Ishikawa (cell line): Measurements from ENCODE around the gene ZNF446.

Experiments
- CEBPB ChIP-seq: IDR thresholded peaks from 2 replicates; pipeline ENCODE4 v1.6.1; 2012
- CREB1 ChIP-seq: IDR thresholded peaks from 2 replicates; pipeline ENCODE4 v1.6.1; 2012; ENCODE audit warnings: low read depth
- EGR1 ChIP-seq: IDR thresholded peaks from 2 replicates; pipeline ENCODE4 v1.6.1; 2012
- EP300 ChIP-seq: IDR thresholded peaks from 2 replicates; pipeline ENCODE4 v1.6.1; 2012; ENCODE audit warnings: borderline replicate concordance
- FOXM1 ChIP-seq: IDR thresholded peaks from 2 replicates; pipeline ENCODE4 v1.6.1; 2012; ENCODE audit warnings: low read depth, borderline replicate concordance
- NFIC ChIP-seq: IDR thresholded peaks from 2 replicates; pipeline ENCODE4 v1.6.1; 2012
- RAD21 ChIP-seq: IDR thresholded peaks from 2 replicates; pipeline ENCODE4 v1.6.1; 2012; ENCODE audit warnings: low read depth
- REST ChIP-seq: IDR thresholded peaks from 2 replicates; pipeline ENCODE4 v1.6.1; 2012; ENCODE audit warnings: low read depth, mild to moderate bottlenecking
- TAF1 ChIP-seq: IDR thresholded peaks from 2 replicates; pipeline ENCODE4 v1.6.1; 2012; ENCODE audit warnings: low read depth, mild to moderate bottlenecking
- TCF12 ChIP-seq: IDR thresholded peaks from 2 replicates; pipeline ENCODE4 v1.6.1; 2012; ENCODE audit warnings: low read depth
- TEAD4 ChIP-seq: IDR thresholded peaks from 2 replicates; pipeline ENCODE4 v1.6.1; 2012
- USF1 ChIP-seq: IDR thresholded peaks from 2 replicates; pipeline ENCODE4 v1.6.1; 2012
- YY1 ChIP-seq: IDR thresholded peaks from 2 replicates; pipeline ENCODE4 v1.6.1; 2012; ENCODE audit warnings: low read depth
- ZBTB7A ChIP-seq: IDR thresholded peaks from 2 replicates; pipeline ENCODE4 v1.6.1; 2012; ENCODE audit warnings: low read depth
- TF ChIP-seq, protein P1 (sequence below): IDR thresholded peaks from 2 replicates; pipeline ENCODE4 v1.6.1; 2012

ZNF446 gene

DNA sequence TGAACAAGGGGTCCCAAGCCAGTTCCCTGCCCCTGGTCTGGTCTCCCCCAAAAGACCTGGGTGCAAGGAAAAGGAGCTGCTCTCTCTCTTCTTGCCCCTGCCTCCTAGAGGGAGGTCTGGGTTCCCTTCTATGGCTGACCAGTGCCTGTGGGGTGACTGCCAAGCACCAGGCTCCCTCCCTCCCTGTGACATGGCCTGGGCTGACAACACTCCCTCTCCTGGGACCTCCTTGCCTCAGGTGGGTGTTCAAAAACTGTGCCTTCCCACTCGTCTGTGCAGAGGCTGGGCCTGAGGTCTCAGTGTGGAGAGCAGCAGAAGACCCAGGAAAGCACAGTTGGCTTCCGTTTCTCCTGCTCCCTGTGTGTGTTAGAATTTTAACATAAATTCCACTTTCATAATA is 4.7 kb downstream of the ZNF446 start:
- no peak for TF ChIP-seq NFIC

DNA sequence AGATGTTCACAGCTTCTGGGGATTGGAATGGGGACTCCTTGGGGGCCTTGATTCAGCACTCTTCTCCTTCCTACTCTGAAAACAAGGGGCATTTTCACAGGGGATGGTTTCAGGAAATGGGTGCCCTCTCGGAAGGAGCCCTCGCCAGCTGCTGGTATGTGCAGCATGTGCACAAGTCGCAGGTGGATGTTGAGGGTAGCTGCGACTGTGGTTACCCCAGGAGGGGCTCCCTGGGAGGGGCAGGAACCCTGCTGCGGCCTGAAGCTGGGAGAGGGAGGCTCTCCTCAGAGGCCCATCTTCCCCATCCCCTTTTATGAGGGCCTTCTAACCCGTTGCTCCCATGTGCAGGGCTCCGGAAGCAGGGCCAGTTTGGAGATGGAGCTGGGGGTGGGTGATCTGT is 6.2 kb downstream of the ZNF446 start:
- TF ChIP-seq CREB1 (no peak), TAF1 (no peak), EGR1 (no peak), TEAD4 (no peak), RAD21 (no peak), CEBPB (no peak)

GRCh38 chr19:58483776-58484175 is 7.6 kb downstream of the ZNF446 start:
- no peak for TF ChIP-seq CEBPB
- TF ChIP-seq RAD21, result no peak
- TF ChIP-seq NFIC, result no peak
- TF ChIP-seq FOXM1, result no peak
- no peak for TF ChIP-seq YY1
- no peak for TF ChIP-seq TAF1
- no peak for TF ChIP-seq TCF12
- TF ChIP-seq EP300, result no peak

- TF ChIP-seq CEBPB (no peak), TCF12 (no peak), ZBTB7A (no peak), EGR1 (no peak), REST (no peak), RAD21 (no peak), EP300 (no peak), YY1 (no peak), FOXM1 (no peak), CREB1 (no peak), TEAD4 (no peak), NFIC (no peak), USF1 (no peak), TAF1 (no peak)
- TF ChIP-seq, protein P1, sequence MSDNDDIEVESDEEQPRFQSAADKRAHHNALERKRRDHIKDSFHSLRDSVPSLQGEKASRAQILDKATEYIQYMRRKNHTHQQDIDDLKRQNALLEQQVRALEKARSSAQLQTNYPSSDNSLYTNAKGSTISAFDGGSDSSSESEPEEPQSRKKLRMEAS, result no peak
Measured at GRCh38 chr19:58491393-58491792, 15.2 kb downstream of the ZNF446 start.

DNA sequence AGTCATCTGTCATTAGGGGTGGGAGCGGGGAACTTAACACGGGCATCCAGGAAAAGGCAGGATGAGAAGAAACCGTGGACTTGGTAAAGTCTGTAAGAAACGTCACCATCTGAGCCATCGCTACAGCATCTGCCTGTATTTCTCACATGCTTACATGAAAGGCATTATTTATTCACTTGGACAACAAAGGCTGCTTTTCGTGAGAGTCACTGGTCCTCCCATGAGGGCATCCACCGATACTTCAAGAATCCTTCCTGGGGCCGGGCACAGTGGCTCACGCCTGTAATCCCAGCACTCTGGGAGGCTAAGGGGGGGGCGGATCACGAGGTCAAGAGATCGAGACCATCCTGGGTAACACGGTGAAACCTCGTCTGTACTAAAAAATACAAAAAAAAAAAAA is 16.1 kb downstream of the ZNF446 start:
- no peak for TF ChIP-seq YY1
- TF ChIP-seq, protein P1, result no peak

- TF ChIP-seq TEAD4 (no peak), CEBPB (no peak), USF1 (no peak)
Measured at GRCh38 chr19:58497634-58498170, 21.6 kb downstream of the ZNF446 start.

- TF ChIP-seq FOXM1 (no peak), YY1 (no peak), EGR1 (no peak), TCF12 (no peak), CREB1 (no peak), RAD21 (no peak), TAF1 (no peak), REST (no peak), TEAD4 (no peak), USF1 (no peak), NFIC (no peak), ZBTB7A (no peak), EP300 (no peak), CEBPB (no peak)
- TF ChIP-seq, protein P1, result no peak
Measured at GRCh38 chr19:58498316-58499020, 22.3 kb downstream of the ZNF446 start.
